Gastrocnemius medialis (tissue), 4 donors: ENCODE results near the gene BCL11A. TPM values are rescaled to one million over a fixed set of nuclear protein-coding genes. Genes with fewer than 3 reads are reported as not detected.

Experiments used
- ATAC-seq, 2 donors: fragments of 150-250 bp; one replicate each; pipeline ENCODE4 v1.9.1; 2016
- DNase-seq, 2 donors: peaks; one replicate each; pipeline ENCODE4 v3.0.0-alpha.2; 2019
- H3K27ac ChIP-seq, 4 donors: fragments of 200-600 bp; sonication (generic); 1 replicate in 1 of 4; 2 replicates in 3 of 4; pipeline ENCODE4 v1.5.1; 2016 to 2018; ENCODE audit warnings: mild to moderate bottlenecking in 2 of 4, moderate library complexity in 1 of 4
- H3K27me3 ChIP-seq, 3 donors: fragments of 200-600 bp; sonication (generic) in 2 of 3; 1 replicate in 1 of 3; 2 replicates in 2 of 3; pipeline versions ENCODE4 v1.5.1 to v1.6.0; 2016 to 2019; ENCODE audit warnings: mild to moderate bottlenecking in 1 of 3, moderate library complexity in 1 of 3
- H3K36me3 ChIP-seq, 2 donors: fragments of 200-600 bp; sonication (generic) in 1 of 2; one replicate each; pipeline ENCODE4 v1.5.1; 2017 to 2018
- H3K4me1 ChIP-seq, 2 donors: fragments of 200-600 bp; sonication (generic) in 1 of 2; one replicate each; pipeline ENCODE4 v1.5.1; 2016 to 2017; ENCODE audit warnings: mild to moderate bottlenecking in 2 of 2
- H3K4me3 ChIP-seq, 4 donors: fragments of 200-600 bp; sonication (generic) in 3 of 4; 1 replicate in 1 of 4; 2 replicates in 3 of 4; pipeline ENCODE4 v1.5.1; 2016 to 2019; ENCODE audit warnings: mild to moderate bottlenecking in 2 of 4
- H3K9me3 ChIP-seq, 3 donors: fragments of 200-600 bp; sonication (generic) in 2 of 3; 1 replicate in 1 of 3; 2 replicates in 2 of 3; pipeline ENCODE4 v1.5.1; 2016 to 2019
- POLR2A ChIP-seq, 2 donors: fragments of 450-650 bp; IDR thresholded peaks; one replicate each; pipeline ENCODE4 v1.6.1; 2017; ENCODE audit warnings: antibody characterized with exemption in 2 of 2, mild to moderate bottlenecking in 2 of 2, moderate library complexity in 2 of 2
- in situ Hi-C, 4 donors: fragments of 200-750 bp; cut with MboI; loops; one replicate each; pipeline versions ENCODE4 v1.15.0 to v1.8.0; 2017; ENCODE audit warnings: low sequenced_read_pairs in 4 of 4
- intact Hi-C: fragments of 100-400 bp; cut with DNase I; formaldehyde crosslinking; loops from one replicate; pipeline ENCODE4 v1.15.1; 2023; ENCODE audit warnings: low total_unique reads
- total RNA-seq, 4 donors: library from RNA; depleted of rRNA; stranded (reverse); fragments of >200 nt; gene quantifications; one replicate each; pipeline versions ENCODE4 v1.1.0 to v1.2.3, GENCODE V29; 2016
- TF ChIP-seq, protein P1 (sequence below), 5 experiments: fragments of 450-650 bp in 3 of 5; fragments of 200-600 bp in 2 of 5; sonication (generic) in 2 of 5; IDR thresholded peaks in 4 of 5; conservative IDR thresholded peaks in 1 of 5; 1 replicate in 4 of 5; 2 replicates in 1 of 5; pipeline ENCODE4 v1.5.1; 2016 to 2019; ENCODE audit warnings: antibody characterized with exemption in 5 of 5, mild to moderate bottlenecking in 3 of 5, moderate library complexity in 3 of 5

The BCL11A gene
- total RNA-seq, 4 donors from 2014 or later = 0.04 to 1.0 (median 0.07) TPM; not detected in 1

DNA sequence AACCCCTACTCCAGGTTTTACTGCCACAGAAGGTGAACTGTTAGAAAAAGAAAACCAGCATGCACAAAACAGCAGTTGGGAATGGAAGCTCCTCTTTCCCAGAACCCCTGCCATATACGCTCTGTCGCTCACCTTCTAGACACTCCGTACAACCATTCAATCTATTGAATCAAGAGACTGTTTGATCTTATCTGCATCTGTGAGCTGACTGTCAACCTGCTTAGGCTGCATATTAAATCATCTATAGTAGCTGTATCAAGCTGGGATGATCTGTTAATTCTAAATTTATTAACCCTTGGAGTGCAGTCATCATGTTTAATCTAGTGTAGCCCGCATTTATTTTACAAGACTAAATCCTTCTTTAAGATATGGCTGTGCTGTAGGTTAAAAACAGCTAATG lies 13.6 kb upstream of the BCL11A start:
- in situ Hi-C loops (loop anchor here in 2 of 4 donors (25.0 kb wide), 2 partner anchors 1255 to 1280 kb away; no protein-coding TSS in a partner anchor), intact Hi-C loops (no loop called here)
- Histone ChIP-seq H3K27ac (no peak overlapping the region), H3K4me1 (peaks cover 0 to 4% of the 10 kb centered on the region in 2 donors), H3K27me3 (peaks cover 47 to 64% (median 61%) of the 10 kb centered on the region in 3 donors), H3K36me3 (no peaks in the 10 kb centered on the region), H3K4me3 (no peak overlapping the region), H3K9me3 (no peaks in the 10 kb centered on the region)
- ATAC-seq = no peak
- TF ChIP-seq POLR2A (IDR thresholded peaks at IDR 0.05) = no peak
- TF ChIP-seq, protein P1, sequence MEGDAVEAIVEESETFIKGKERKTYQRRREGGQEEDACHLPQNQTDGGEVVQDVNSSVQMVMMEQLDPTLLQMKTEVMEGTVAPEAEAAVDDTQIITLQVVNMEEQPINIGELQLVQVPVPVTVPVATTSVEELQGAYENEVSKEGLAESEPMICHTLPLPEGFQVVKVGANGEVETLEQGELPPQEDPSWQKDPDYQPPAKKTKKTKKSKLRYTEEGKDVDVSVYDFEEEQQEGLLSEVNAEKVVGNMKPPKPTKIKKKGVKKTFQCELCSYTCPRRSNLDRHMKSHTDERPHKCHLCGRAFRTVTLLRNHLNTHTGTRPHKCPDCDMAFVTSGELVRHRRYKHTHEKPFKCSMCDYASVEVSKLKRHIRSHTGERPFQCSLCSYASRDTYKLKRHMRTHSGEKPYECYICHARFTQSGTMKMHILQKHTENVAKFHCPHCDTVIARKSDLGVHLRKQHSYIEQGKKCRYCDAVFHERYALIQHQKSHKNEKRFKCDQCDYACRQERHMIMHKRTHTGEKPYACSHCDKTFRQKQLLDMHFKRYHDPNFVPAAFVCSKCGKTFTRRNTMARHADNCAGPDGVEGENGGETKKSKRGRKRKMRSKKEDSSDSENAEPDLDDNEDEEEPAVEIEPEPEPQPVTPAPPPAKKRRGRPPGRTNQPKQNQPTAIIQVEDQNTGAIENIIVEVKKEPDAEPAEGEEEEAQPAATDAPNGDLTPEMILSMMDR (IDR thresholded peaks at IDR 0.05 in 4 of 5, conservative IDR thresholded peaks at IDR 0.05 in 1 of 5) = no peak
- no peak for DNase-seq

DNA sequence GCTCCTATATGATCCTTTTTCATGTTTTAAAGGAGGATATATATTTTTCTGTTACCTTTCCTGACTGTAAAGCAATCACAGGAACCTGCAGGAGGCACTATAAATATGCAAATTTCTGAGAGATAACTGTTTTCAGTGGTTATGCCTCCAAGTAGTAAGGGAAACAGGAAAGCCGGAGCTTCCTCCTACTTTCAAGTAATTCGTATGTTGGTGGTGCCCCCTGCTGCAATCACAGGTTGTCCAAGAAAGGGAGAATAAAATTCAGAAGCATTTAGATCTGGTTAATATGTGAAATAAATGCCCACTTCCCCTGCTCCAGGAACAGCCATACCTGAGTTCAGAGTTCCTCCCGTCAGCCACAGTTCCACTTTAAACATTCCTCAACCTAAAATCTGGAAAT lies 12.0 kb upstream of the BCL11A start:
- Histone ChIP-seq H3K27me3 (peaks cover 45 to 58% (median 48%) of the 10 kb centered on the region in 3 donors), H3K9me3 (no peaks in the 10 kb centered on the region), H3K27ac (no peak overlapping the region), H3K36me3 (no peaks in the 10 kb centered on the region), H3K4me3 (no peak overlapping the region), H3K4me1 (peaks cover 0 to 4% of the 10 kb centered on the region in 2 donors)
- DNase-seq = no peak
- intact Hi-C loops = no loop called here
- TF ChIP-seq, protein P1 (IDR thresholded peaks at IDR 0.05 in 4 of 5, conservative IDR thresholded peaks at IDR 0.05 in 1 of 5) = no peak
- no peak for TF ChIP-seq POLR2A (IDR thresholded peaks at IDR 0.05)
- in situ Hi-C loops = loop anchor here in 2 of 4 donors (25.0 kb wide), 2 partner anchors 1253 to 1278 kb away; no protein-coding TSS in a partner anchor
- ATAC-seq = no peak

DNA sequence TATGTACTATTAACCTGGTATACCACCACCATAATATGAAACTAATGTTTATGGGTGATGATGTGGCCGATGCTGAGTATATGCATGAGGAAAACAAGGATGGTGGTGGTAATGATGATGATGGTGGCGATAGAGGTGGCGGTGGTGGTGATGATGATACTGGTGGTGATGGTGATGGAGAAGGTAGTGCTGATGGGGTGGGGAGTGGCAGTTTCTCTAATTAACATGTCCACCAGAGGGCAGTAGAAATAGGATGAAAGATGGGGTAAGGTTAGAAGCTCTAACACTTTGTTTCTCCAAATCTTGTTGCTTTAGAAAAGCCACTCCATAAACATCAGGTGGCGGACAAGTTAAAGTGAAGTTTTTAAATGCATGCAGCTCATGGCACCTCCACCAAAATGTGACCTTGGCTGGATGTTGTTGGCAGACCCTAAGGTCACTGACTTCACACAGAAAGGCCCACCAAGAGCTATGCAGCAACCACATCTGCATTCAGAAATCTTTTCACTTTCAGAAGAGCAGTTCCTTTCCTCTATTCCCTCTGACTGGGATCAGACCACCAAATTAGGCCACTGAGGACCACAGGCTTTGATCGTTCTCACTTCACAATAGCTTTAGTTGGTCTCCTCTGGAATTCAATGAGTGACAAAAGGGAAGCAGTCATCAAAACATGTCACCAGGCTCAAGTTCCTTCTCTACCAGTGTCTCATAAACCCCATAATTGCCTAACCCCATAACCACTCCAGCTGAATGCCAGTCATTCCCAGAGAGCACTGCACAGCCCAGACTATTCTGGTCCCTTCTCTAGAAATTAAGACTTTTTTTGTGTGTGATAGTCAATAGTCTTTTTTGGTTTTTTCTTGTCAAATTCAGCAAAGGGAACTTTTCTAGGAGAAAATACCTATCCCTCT lies 7.5 kb upstream of the BCL11A start:
- peaks cover 39 to 48% (median 47%) of the 10 kb centered on the region in 3 donors for H3K27me3 ChIP-seq

DNA sequence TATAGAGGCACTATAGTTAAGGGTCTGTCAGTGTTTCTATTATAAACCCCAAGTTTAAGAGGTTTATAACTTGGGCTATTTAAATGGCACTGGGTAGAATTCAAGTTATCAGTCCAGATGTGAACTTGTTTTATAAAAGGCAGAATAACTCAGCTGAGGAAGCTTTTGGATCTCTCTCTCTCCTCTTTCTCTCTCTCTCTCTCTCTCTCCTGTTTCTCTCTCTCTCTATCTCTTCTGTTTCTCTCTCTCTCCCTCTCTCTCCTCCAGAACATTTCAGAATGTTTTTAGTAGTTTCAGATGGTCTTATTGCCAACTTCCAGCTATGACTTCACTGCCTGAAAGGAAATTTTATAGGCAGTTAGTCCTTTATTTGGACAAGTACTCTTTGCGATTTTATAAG lies 6.4 kb upstream of the BCL11A start:
- Histone ChIP-seq H3K27ac (no peak overlapping the region), H3K27me3 (peaks cover 48 to 49% (median 49%) of the 10 kb centered on the region in 3 donors), H3K4me1 (peaks cover 11 to 15% of the 10 kb centered on the region in 2 donors), H3K9me3 (no peaks in the 10 kb centered on the region), H3K4me3 (no peak overlapping the region), H3K36me3 (no peaks in the 10 kb centered on the region)
- TF ChIP-seq, protein P1 (IDR thresholded peaks at IDR 0.05 in 4 of 5, conservative IDR thresholded peaks at IDR 0.05 in 1 of 5) = no peak
- no peak for TF ChIP-seq POLR2A (IDR thresholded peaks at IDR 0.05)
- in situ Hi-C loops = loop anchor here in 2 of 4 donors (25.0 kb wide), 2 partner anchors 1248 to 1273 kb away; no protein-coding TSS in a partner anchor
- ATAC-seq = no peak
- intact Hi-C loops = loop anchor here (5.0 kb wide), 1 partner anchor 322 kb away; the partner anchor contains the start of gene REL
- DNase-seq = no peak

More for the DNA sequence above, 7.5 kb upstream of the BCL11A start:
- intact Hi-C loops = no loop called here
- DNase-seq (no peak), ATAC-seq (peak in 1 of 2 donors; percentile 62)
- H3K36me3 ChIP-seq = no peaks in the 10 kb centered on the region
- no peak overlapping the region for H3K4me3 ChIP-seq
- in situ Hi-C loops = loop anchor here in 2 of 4 donors (25.0 kb wide), 2 partner anchors 1249 to 1274 kb away; no protein-coding TSS in a partner anchor
- TF ChIP-seq, protein P1 (IDR thresholded peaks at IDR 0.05 in 4 of 5, conservative IDR thresholded peaks at IDR 0.05 in 1 of 5) = peak in 3 of 5 experiments; percentile 35 to 52 (median 45)
- TF ChIP-seq POLR2A (IDR thresholded peaks at IDR 0.05) = no peak
- peaks cover 2 to 6% of the 10 kb centered on the region in 2 donors for H3K4me1 ChIP-seq
- no peak overlapping the region for H3K27ac ChIP-seq
- no peaks in the 10 kb centered on the region for H3K9me3 ChIP-seq
